ENCODE data around the gene ECM2. TPM values are rescaled to one million over a fixed set of nuclear protein-coding genes. Genes with fewer than 3 reads are reported as not detected.

The ECM2 gene
- total RNA-seq, 4 donors from 2014 or later = 57.8 to 131 (median 71.2) TPM

GRCh38 chr9:92507005-92507404, 28.8 kb downstream of the ECM2 start:
- no peak for TF ChIP-seq CTCF (IDR thresholded peaks at IDR 0.05; ENCODE audit: low read depth)

- TF ChIP-seq CTCF (IDR thresholded peaks at IDR 0.05; ENCODE audit: low read depth) = no peak
Measured at GRCh38 chr9:92506184-92506857, 29.5 kb downstream of the ECM2 start.

GRCh38 chr9:92504881-92505280, 30.9 kb downstream of the ECM2 start:
- no peak for TF ChIP-seq CTCF (IDR thresholded peaks at IDR 0.05; ENCODE audit: low read depth)

GRCh38 chr9:92503156-92503555, 32.6 kb downstream of the ECM2 start:
- no peak for TF ChIP-seq CTCF (IDR thresholded peaks at IDR 0.05; ENCODE audit: low read depth)

- no peak for TF ChIP-seq CTCF (IDR thresholded peaks at IDR 0.05; ENCODE audit: low read depth)
Measured at GRCh38 chr9:92501671-92502393, 34.0 kb downstream of the ECM2 start.

GRCh38 chr9:92500725-92501124, 35.1 kb downstream of the ECM2 start:
- no peak for TF ChIP-seq CTCF (IDR thresholded peaks at IDR 0.05; ENCODE audit: low read depth)

GRCh38 chr9:92499701-92500100, 36.1 kb downstream of the ECM2 start:
- TF ChIP-seq CTCF (IDR thresholded peaks at IDR 0.05; ENCODE audit: low read depth) = no peak
